Activated CD8-positive, alpha-beta memory T cell treated with anti-CD3 and anti-CD28 coated beads, Interleukin-2, amount 50 U/mL, for 1 hour (primary cell): Measurements from ENCODE around the gene LTB4R2.

Experiments
- DNase-seq: peaks from one replicate; pipeline ENCODE4 v3.0.0-alpha.2; 2020; ENCODE audit errors: extremely low read depth

LTB4R2 gene

GRCh38 chr14:24277606-24278321 is 32.2 kb upstream of the LTB4R2 start:
- DNase-seq, result no peak

- no peak for DNase-seq
Observed at GRCh38 chr14:24278424-24278823, 31.5 kb upstream of the LTB4R2 start.

- no peak for DNase-seq
Observed at GRCh38 chr14:24279301-24280186, 30.4 kb upstream of the LTB4R2 start.

- no peak for DNase-seq
Observed at GRCh38 chr14:24280797-24281460, 29.0 kb upstream of the LTB4R2 start.

GRCh38 chr14:24281636-24282035 is 28.3 kb upstream of the LTB4R2 start:
- DNase-seq, result no peak

GRCh38 chr14:24282736-24283135 is 27.2 kb upstream of the LTB4R2 start:
- DNase-seq, result no peak

- no peak for DNase-seq
Observed at GRCh38 chr14:24283796-24284460, 26.0 kb upstream of the LTB4R2 start.

- no peak for DNase-seq
Observed at GRCh38 chr14:24284501-24285035, 25.4 kb upstream of the LTB4R2 start.

- DNase-seq, result no peak
Observed at GRCh38 chr14:24285351-24285750, 24.6 kb upstream of the LTB4R2 start.

GRCh38 chr14:24286996-24287395 is 22.9 kb upstream of the LTB4R2 start:
- no peak for DNase-seq

GRCh38 chr14:24289649-24290280 is 20.2 kb upstream of the LTB4R2 start:
- DNase-seq, result no peak

- no peak for DNase-seq
Observed at GRCh38 chr14:24290746-24291145, 19.2 kb upstream of the LTB4R2 start.

GRCh38 chr14:24291446-24292117 is 18.4 kb upstream of the LTB4R2 start:
- DNase-seq, result no peak

- DNase-seq, result no peak
Observed at GRCh38 chr14:24292118-24292807, 17.7 kb upstream of the LTB4R2 start.

GRCh38 chr14:24293525-24293924 is 16.4 kb upstream of the LTB4R2 start:
- DNase-seq, result no peak

- no peak for DNase-seq
Observed at GRCh38 chr14:24296341-24297157, 13.4 kb upstream of the LTB4R2 start.

GRCh38 chr14:24297190-24297964 is 12.6 kb upstream of the LTB4R2 start:
- DNase-seq, result no peak

- DNase-seq, result no peak
Observed at GRCh38 chr14:24298892-24299254, 11.1 kb upstream of the LTB4R2 start.
